Measurements from ENCODE around the gene FIBCD1.

GRCh38 chr9:130895481-130896232 lies 43.4 kb downstream of the FIBCD1 start:
- no peak for TF ChIP-seq EP300 (IDR thresholded peaks at IDR 0.05)
- TF ChIP-seq CTCF (IDR thresholded peaks at IDR 0.05): no peak
